Esophagus muscularis mucosa (tissue), 4 donors: ENCODE data around the gene INPP5A. TPM values are rescaled to one million over a fixed set of nuclear protein-coding genes. Genes with fewer than 3 reads are reported as not detected.

Source experiments
- DNase-seq: peaks from one replicate; pipeline ENCODE4 v3.0.0-alpha.2; 2017; ENCODE audit errors: extremely low spot score
- H3K27ac ChIP-seq, 4 donors: fragments of 200-600 bp; sonication (generic); replicated peaks in 1 of 4; 1 replicate in 3 of 4; 2 replicates in 1 of 4; pipeline ENCODE4 v1.5.1; 2016 to 2019; ENCODE audit warnings: mild to moderate bottlenecking in 1 of 4
- H3K27me3 ChIP-seq, 4 donors: fragments of 200-600 bp; sonication (generic); one replicate each; pipeline versions ENCODE4 v1.5.1 to v1.6.0; 2016 to 2019
- H3K36me3 ChIP-seq, 4 donors: fragments of 200-600 bp; sonication (generic); one replicate each; pipeline ENCODE4 v1.5.1; 2016 to 2019
- H3K4me1 ChIP-seq, 4 donors: fragments of 200-600 bp; sonication (generic); one replicate each; pipeline ENCODE4 v1.5.1; 2016 to 2019
- H3K4me3 ChIP-seq, 4 donors: fragments of 200-600 bp; sonication (generic); 1 replicate in 2 of 4; 2 replicates in 2 of 4; pipeline ENCODE4 v1.5.1; 2016 to 2019; ENCODE audit warnings: mild to moderate bottlenecking in 4 of 4, moderate library complexity in 1 of 4
- H3K9me3 ChIP-seq, 4 donors: fragments of 200-600 bp; sonication (generic); 1 replicate in 3 of 4; 2 replicates in 1 of 4; pipeline ENCODE4 v1.5.1; 2016 to 2019
- CTCF ChIP-seq, 3 experiments: fragments of 200-600 bp in 2 of 3; fragments of 450-650 bp in 1 of 3; sonication (generic) in 2 of 3; IDR thresholded peaks; one replicate each; pipeline ENCODE4 v1.5.1; 2017 to 2019; ENCODE audit warnings: antibody characterized with exemption in 3 of 3, mild to moderate bottlenecking in 2 of 3, moderate library complexity in 1 of 3
- EP300 ChIP-seq: sonication (generic); formaldehyde crosslinking; IDR thresholded peaks from one replicate; pipeline ENCODE4 v1.6.1; 2017; ENCODE audit warnings: antibody characterized with exemption
- POLR2A ChIP-seq: fragments of 450-650 bp; IDR thresholded peaks from one replicate; pipeline ENCODE4 v1.6.1; 2017; ENCODE audit warnings: antibody characterized with exemption, moderate library complexity, mild to moderate bottlenecking, low read depth
- POLR2AphosphoS5 ChIP-seq, 2 donors: sonication (generic); formaldehyde crosslinking; IDR thresholded peaks; one replicate each; pipeline ENCODE4 v1.6.1; 2017; ENCODE audit warnings: antibody characterized with exemption in 2 of 2
- WGBS: methylation state at CpG from one replicate; pipeline ENCODE4 v1.1.5; 2018; 5-methylcytosine and 5-hydroxymethylcytosine counted together
- intact Hi-C: fragments of 100-400 bp; cut with DNase I; formaldehyde crosslinking; loops from one replicate; pipeline ENCODE4 v1.15.1; 2023
- total RNA-seq, 4 donors: library from RNA; depleted of rRNA; stranded (reverse); fragments of >200 nt; gene quantifications; one replicate each; pipeline versions ENCODE4 v1.1.0 to v1.2.1, GENCODE V29; 2016

INPP5A gene
- total RNA-seq, 4 donors from 2014 or later = 234 to 301 (median 245) TPM

DNA sequence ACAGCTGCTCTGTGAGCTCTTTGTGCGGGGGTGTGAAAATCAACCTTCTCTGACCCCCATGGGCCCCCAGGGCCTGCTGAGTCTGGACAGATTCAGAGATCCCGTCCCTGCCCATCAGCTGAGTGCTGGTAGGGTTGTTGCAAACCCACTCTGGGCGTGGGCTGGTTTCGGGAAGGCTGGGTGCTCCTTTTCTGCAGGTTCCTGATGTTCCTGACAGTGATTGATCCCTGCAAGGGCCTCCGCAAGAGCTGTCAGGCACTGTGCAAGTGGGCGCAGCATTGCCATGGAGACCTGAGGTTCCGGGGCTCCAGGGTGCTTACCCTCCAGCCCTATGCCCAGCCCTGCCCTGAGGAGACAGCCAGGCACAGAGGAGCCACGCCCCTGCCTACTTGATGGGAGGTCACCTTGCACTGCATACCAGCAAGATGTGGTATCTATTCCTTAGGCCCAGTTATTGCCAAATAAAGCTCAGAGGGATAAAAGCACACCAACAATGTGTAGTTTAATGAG, 44.3 kb upstream of the INPP5A start:
- WGBS = 70% methylated on average over 1 of the region's 8 CpGs
- H3K36me3 ChIP-seq = no peaks in the 10 kb centered on the region
- no peaks in the 10 kb centered on the region for H3K27me3 ChIP-seq
- TF ChIP-seq EP300 (no peak), POLR2AphosphoS5 (IDR thresholded peaks at IDR 0.05) (no peak), POLR2A (no peak), CTCF (IDR thresholded peaks at IDR 0.05) (no peak)
- H3K27ac ChIP-seq = peak overlapping the region in 1 of 4 donors; percentile 64
- intact Hi-C loops = no loop called here
- DNase-seq = no peak
- peaks cover 4 to 53% (median 50%) of the 10 kb centered on the region in 4 donors for H3K4me1 ChIP-seq
- no peaks in the 10 kb centered on the region for H3K9me3 ChIP-seq
- no peak overlapping the region for H3K4me3 ChIP-seq

- H3K4me3 ChIP-seq = no peak overlapping the region
- intact Hi-C loops = no loop called here
- no peaks in the 10 kb centered on the region for H3K9me3 ChIP-seq
- no peak for DNase-seq
- TF ChIP-seq CTCF (IDR thresholded peaks at IDR 0.05) = no peak
- TF ChIP-seq POLR2AphosphoS5 (IDR thresholded peaks at IDR 0.05) = no peak
- no peak for TF ChIP-seq POLR2A
- no peak for TF ChIP-seq EP300
- peaks cover 4 to 47% (median 45%) of the 10 kb centered on the region in 4 donors for H3K4me1 ChIP-seq
- WGBS = 91% methylated on average over 8 of the region's 16 CpGs
- no peaks in the 10 kb centered on the region for H3K36me3 ChIP-seq
- no peaks in the 10 kb centered on the region for H3K27me3 ChIP-seq
- no peak overlapping the region for H3K27ac ChIP-seq
Measured at GRCh38 chr10:132493756-132494290, 43.8 kb upstream of the INPP5A start.

GRCh38 chr10:132494866-132495630, 42.5 kb upstream of the INPP5A start:
- TF ChIP-seq EP300 = no peak
- TF ChIP-seq POLR2AphosphoS5 (IDR thresholded peaks at IDR 0.05) = no peak
- TF ChIP-seq CTCF (IDR thresholded peaks at IDR 0.05) = no peak
- no peak for TF ChIP-seq POLR2A
- H3K4me1 ChIP-seq = peaks cover 4 to 42% (median 36%) of the 10 kb centered on the region in 4 donors
- no peaks in the 10 kb centered on the region for H3K36me3 ChIP-seq
- no peak overlapping the region for H3K4me3 ChIP-seq
- intact Hi-C loops = no loop called here
- H3K27me3 ChIP-seq = no peaks in the 10 kb centered on the region
- WGBS = 72% methylated on average over 11 of the region's 11 CpGs
- no peak for DNase-seq
- peak overlapping the region in 3 of 4 donors; percentile 4 to 43 (median 6) for H3K27ac ChIP-seq
- no peaks in the 10 kb centered on the region for H3K9me3 ChIP-seq

GRCh38 chr10:132496360-132497062, 41.1 kb upstream of the INPP5A start:
- no peak for DNase-seq
- peaks cover 4 to 42% (median 36%) of the 10 kb centered on the region in 4 donors for H3K4me1 ChIP-seq
- no peaks in the 10 kb centered on the region for H3K9me3 ChIP-seq
- TF ChIP-seq POLR2A (no peak), EP300 (no peak), POLR2AphosphoS5 (IDR thresholded peaks at IDR 0.05) (no peak), CTCF (IDR thresholded peaks at IDR 0.05) (no peak)
- intact Hi-C loops = no loop called here
- no peak overlapping the region for H3K4me3 ChIP-seq
- no peaks in the 10 kb centered on the region for H3K36me3 ChIP-seq
- WGBS = 86% methylated on average over 13 of the region's 13 CpGs
- peak overlapping the region in 1 of 4 donors; percentile 5 for H3K27ac ChIP-seq
- H3K27me3 ChIP-seq = no peaks in the 10 kb centered on the region
